RWPE1 (cell line): ENCODE measurements around the gene ZNF282.
A peak's percentile ranks its signal among the peaks of the same experiment; 100 is the strongest.

Source experiments
- CTCF ChIA-PET: fragments of 350-600 bp; sonication (Branson Sonifier 250); formaldehyde crosslinking; extraction: SDS; loops from one replicate; lab custom pipeline; 2021; lab: Yijun Ruan, JAX
- POLR2A ChIA-PET: fragments of 400-600 bp; formaldehyde crosslinking; extraction: SDS; loops from one replicate; lab custom pipeline; 2020; ENCODE audit warnings: antibody characterized with exemption; ENCODE audit not compliant: low non-redundant PET; lab: Yijun Ruan, JAX
- DNase-seq: peaks from one replicate; pipeline ENCODE4 v3.0.0; 2012; ENCODE audit warnings: low spot score
- H3K27ac ChIP-seq: fragments of 450-650 bp; 2 replicates; pipeline ENCODE4 v1.5.1; 2017
- CTCF ChIP-seq: fragments of 450-650 bp; conservative IDR thresholded peaks from 2 replicates; pipeline ENCODE4 v1.5.1; 2017; ENCODE audit warnings: low read depth, mild to moderate bottlenecking

Gene ZNF282

GRCh38 chr7:149252378-149252777 is 57.0 kb downstream of the ZNF282 start:
- no peak for TF ChIP-seq CTCF
- no peak for DNase-seq
- H3K27ac ChIP-seq: no peak overlapping the region
- POLR2A ChIA-PET: no interaction called here
- CTCF ChIA-PET: interaction anchor here (0.5 kb wide), 1 partner anchor 134 kb away, joined by 3 read pairs; no protein-coding TSS in a partner anchor

- no peak for DNase-seq
- CTCF ChIA-PET: interaction anchor here (0.6 kb wide), 1 partner anchor 372 kb away, joined by 3 read pairs; no protein-coding TSS in a partner anchor
- no peak overlapping the region for H3K27ac ChIP-seq
- TF ChIP-seq CTCF: no peak
- POLR2A ChIA-PET: no interaction called here
Observed at GRCh38 chr7:149253665-149254064, 58.3 kb downstream of the ZNF282 start.

GRCh38 chr7:149254181-149254858 is 59.0 kb downstream of the ZNF282 start:
- H3K27ac ChIP-seq: no peak overlapping the region
- no peak for TF ChIP-seq CTCF
- ChIA-PET POLR2A (no interaction called here), CTCF (no interaction called here)
- no peak for DNase-seq

- TF ChIP-seq CTCF: no peak
- POLR2A ChIA-PET: no interaction called here
Observed at GRCh38 chr7:149255174-149255573, 59.8 kb downstream of the ZNF282 start.

GRCh38 chr7:149256568-149256967 is 61.2 kb downstream of the ZNF282 start:
- POLR2A ChIA-PET: no interaction called here
- CTCF ChIA-PET: no interaction called here

More at GRCh38 chr7:149255174-149255573, 59.8 kb downstream of the ZNF282 start:
- H3K27ac ChIP-seq: no peak overlapping the region
- CTCF ChIA-PET: no interaction called here
- DNase-seq: no peak

GRCh38 chr7:149257146-149257545 is 61.8 kb downstream of the ZNF282 start:
- no peak for TF ChIP-seq CTCF
- POLR2A ChIA-PET: no interaction called here
- peak overlapping the region; percentile 47 for H3K27ac ChIP-seq
- no peak for DNase-seq
- CTCF ChIA-PET: no interaction called here

More at GRCh38 chr7:149256568-149256967, 61.2 kb downstream of the ZNF282 start:
- TF ChIP-seq CTCF: no peak
- DNase-seq: no peak
- H3K27ac ChIP-seq: peak overlapping the region; percentile 47
